Endometrial microvascular endothelial cells (primary cell): Measurements from ENCODE around the gene CSNK1A1. TPM values are rescaled to one million over a fixed set of nuclear protein-coding genes. Genes with fewer than 3 reads are reported as not detected.
"Not testable (repeated sequence)": the region's sequence is repeated elsewhere in the genome, so short reads cannot be mapped to it uniquely, and the experiment has no call there.

ENCODE experiments used
- in situ Hi-C: cut with HindIII; loops from 2 replicates; pipeline ENCODE4 v1.10.0; 2017; ENCODE audit warnings: low sequenced_read_pairs, low pct_unique_long_range_greater_than_20kb; ENCODE audit errors: inconsistent ontology term
- total RNA-seq: library from RNA; depleted of rRNA; stranded (reverse); fragments of >200 nt; gene quantifications from one replicate; pipeline ENCODE4 v1.2.3, GENCODE V29; 2015; ENCODE audit errors: inconsistent ontology term

CSNK1A1 gene
- 284 TPM for total RNA-seq

DNA sequence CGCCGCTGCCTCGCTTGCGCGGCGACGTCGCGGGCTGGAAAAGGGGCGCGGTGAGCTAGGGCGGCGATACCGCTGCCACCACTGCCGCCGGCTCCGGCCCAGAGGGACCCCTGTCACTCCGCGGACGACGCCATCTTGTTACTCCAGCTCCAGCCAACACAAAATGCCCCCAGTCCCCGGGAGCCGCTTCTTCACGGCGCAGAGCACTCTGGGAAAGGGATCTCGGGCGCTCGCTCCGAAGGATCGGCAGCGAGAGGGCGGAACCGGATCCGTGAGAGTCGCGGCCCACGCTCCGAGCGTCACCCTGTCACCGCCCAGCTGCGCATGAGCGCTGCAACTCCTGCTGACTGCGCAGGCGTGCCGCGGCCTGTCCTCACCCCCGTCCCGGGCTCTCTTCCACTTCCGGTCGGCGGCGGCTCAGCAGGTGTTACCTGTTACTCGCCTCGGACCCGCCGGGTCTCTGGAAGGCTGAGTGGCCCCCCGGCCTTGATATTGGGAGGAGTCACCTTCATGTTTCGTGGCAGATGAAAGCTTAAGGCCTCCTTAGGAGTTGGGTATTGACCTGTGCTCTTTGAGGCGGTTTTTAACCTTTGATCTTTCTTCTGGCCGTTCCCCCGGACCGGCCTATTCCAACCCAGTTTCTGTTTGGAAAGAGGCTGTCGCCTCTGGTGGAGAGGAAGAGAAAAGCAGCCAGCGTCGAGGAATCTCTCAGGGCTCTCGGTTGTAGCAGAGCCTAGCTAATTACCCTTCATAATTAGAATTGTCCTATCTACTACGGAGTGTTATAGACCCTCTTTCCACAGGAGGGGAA, at the start of gene CSNK1A1:
TSS of gene CSNK1A1 (minus strand) at position 213 of the 811 bp plus-strand sequence. CDS start 475 bp downstream, outside the sequence.
- in situ Hi-C loops: no loop called here

GRCh38 chr5:149600932-149601331, 49.7 kb upstream of the CSNK1A1 start:
- in situ Hi-C loops: no loop called here

GRCh38 chr5:149599375-149599774, 48.1 kb upstream of the CSNK1A1 start:
- in situ Hi-C loops: no loop called here

DNA sequence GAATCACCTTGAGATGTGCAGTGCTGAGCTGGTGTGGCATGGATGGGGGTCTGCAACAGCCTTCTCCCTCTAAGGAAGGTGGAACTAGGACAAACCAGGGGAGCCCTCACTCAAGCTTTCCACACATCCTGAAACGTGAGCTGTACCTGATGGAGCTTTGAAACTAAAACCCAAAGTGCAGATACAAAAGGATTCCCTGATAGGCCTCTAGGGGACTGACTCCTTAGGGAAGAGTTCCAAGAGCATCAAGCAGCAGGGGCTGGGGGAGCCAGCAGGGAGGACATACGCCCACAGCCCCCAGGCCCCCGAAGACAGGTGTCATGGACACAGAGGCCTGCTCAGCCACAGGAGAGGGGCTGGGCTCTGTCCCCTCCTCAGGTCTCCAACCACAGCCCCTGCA, 47.7 kb upstream of the CSNK1A1 start:
- in situ Hi-C loops: no loop called here

DNA sequence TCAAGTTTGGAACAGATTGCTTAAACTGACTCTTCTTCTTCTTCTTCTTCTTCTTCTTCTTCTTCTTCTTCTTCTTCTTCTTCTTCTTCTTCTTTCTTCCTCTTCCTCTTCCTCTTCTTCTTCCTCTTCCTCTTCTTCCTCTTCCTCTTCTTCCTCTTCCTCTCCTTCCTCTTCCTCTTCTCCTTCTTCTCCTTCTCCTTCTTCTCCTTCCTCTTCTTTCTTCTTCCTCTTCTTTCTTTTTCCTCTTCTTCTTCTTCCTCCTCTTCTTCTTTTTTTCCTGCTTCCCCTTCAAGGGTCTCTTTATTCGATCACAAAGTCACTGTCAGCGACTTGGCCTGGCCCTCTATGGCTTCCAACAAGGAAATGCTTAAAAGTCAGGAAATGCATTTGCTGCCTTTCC, 47.0 kb upstream of the CSNK1A1 start:
- in situ Hi-C loops: not testable (repeated sequence)

DNA sequence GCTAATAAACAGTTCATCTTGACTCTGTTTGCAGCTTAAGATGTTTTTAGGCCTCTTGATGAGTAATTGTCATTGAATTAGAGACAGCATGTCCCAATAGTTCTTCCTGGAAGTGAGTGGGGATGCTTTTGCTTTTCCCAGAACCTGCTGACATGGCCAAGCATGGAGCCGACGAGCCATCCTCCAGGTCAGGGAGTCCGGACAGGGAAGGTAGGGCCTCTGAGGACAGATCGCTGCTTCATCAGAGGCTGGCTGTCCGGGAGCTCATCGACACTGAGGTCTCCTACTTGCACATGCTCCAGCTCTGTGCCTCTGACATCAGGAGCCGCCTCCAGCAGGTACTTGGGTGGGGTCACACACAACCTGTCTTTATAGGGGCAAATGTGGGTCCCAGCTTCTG, 46.4 kb upstream of the CSNK1A1 start:
- in situ Hi-C loops: no loop called here

DNA sequence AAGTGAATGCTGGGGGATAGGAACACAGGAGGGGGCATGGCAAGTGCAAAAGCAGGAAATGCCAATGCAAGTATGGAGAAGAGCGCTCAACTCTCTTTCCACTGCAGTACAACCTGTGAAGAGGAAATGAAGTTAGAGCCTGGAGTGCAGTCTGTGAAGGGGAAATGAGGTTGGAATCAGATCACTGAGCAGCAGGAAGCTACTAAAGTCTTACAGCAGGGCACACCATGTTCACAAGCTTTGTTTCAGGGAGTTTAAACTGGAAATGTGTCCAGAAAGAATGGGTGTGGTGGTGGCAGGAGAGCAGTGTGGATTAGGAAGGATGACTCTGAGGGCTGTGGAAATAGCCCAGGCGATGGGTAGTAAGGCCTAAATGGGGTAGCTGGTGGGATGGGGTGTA, 45.5 kb upstream of the CSNK1A1 start:
- in situ Hi-C loops: no loop called here

DNA sequence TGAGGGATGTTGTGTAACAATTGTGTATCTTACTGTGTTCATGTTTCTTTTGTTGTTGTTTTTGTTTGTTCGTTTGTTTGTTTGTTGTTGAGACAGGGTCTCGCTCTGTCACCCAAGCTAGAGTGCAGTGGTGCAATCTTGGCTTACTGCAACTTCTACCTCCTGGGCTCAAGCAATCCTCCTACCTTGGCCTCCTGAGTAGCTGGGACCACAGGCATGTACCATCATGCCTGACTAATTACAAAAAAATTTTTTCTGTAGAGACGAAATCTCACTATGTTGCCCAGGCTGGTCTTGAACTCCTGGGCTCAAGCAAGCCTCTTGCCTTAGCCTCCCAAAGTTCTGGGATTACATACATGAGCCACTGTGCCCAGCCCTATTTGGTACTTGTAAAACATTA, 43.9 kb upstream of the CSNK1A1 start:
- in situ Hi-C loops: not testable (repeated sequence)

- in situ Hi-C loops: no loop called here
Observed at GRCh38 chr5:149594206-149594895, 43.1 kb upstream of the CSNK1A1 start.

DNA sequence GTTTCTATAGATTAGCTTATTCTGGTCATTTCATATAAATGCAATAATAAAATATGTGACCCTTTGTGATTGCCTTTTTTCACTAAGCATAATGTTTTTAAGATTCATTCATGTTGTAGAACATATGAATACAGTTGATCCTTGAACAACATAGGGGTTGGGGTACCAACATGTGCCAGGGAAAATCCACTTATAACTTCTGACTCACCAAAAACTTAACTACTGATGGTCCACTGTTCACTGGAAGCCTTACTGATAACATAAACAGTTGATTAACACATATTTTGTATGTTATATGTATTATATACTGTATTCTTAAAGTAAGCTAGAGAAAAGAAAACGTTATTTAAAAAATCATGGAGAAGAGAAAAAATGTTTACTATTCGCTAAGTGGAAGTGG, 42.1 kb upstream of the CSNK1A1 start:
- in situ Hi-C loops: no loop called here

GRCh38 chr5:149588936-149589335, 37.7 kb upstream of the CSNK1A1 start:
- in situ Hi-C loops: no loop called here

- in situ Hi-C loops: no loop called here
Observed at GRCh38 chr5:149586708-149587318, 35.6 kb upstream of the CSNK1A1 start.

- in situ Hi-C loops: no loop called here
Observed at GRCh38 chr5:149585910-149586309, 34.7 kb upstream of the CSNK1A1 start.

GRCh38 chr5:149584121-149584520, 32.9 kb upstream of the CSNK1A1 start:
- in situ Hi-C loops: no loop called here

- in situ Hi-C loops: no loop called here
Observed at GRCh38 chr5:149583394-149583793, 32.2 kb upstream of the CSNK1A1 start.

DNA sequence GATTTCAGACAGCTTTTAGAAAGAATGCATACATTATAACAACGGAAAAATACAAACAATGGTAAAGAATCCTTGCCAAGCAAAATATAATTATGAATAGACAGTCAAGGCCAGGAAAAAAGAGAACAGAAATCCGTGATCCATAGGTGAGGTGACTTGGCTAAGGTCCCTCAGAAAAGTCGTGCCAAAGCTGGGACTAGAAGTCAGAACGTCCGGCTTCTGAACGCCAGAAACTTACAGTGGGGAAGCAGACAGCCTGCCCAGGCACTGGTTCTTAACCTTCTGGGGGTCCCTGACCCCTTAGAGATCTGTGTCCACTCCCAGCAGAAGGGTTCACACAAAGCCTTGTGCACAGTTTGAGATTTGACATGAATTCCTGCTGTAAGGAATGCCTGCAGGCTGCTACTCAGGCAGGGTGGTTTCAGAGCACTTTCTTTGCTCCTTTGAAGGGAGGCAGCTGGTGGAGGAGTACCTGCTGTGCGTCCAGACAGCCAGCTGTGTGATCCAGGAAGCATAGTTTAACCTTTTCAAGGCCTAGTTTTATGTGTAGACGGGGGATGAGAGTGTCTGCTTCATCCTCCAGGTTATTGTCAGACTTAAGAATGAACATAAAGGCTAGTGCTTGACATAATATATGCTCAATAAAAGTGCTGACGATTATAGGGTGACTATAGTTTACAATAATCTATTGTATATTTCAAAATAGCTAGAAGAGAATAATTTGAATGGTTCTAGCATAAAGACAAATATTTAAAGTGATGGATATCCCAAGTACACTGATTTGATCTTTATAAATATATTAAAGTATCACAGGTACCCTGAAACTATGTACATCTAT, 30.9 kb upstream of the CSNK1A1 start:
- in situ Hi-C loops: no loop called here

DNA sequence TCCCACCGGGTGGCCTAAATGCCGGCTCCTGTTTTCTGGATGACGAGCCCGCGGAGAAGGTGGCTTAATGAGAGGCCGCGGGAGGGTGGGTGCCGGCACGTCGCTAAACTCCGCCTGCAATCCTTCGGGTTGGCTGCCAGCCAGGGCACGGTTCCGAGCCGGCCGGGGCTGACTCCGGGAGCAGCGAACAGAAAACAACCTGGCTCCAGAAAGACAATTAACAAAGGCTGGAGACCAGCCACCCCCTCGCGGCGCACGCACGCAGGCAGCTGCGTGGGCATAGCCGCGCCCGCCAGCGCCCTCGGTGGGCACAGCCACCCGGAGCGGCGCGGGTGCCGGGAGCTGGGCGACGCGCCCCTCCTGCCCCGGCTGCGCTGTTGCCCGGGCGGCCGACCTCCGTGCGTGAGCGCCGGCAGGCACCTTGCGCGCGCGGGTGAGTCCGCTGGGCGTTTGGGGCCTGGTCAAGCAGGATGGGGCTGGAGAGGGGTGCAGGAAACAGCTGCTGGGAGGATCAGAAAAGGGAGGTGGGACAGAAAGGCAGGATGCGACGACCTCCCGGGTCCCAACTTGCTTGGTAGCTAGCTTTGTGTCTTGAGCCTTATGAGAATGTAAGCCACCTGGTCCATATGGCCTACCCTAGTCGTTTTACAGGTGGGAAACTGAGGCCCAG, 30.1 kb upstream of the CSNK1A1 start, which contains the start of gene ARHGEF37:
TSS of gene ARHGEF37 (plus strand) at position 307 of the 670 bp plus-strand sequence. CDS start 16,272 bp downstream, outside the sequence.
- in situ Hi-C loops: no loop called here

- in situ Hi-C loops: no loop called here
Observed at GRCh38 chr5:149580808-149581191, 29.6 kb upstream of the CSNK1A1 start.
